Smooth muscle cell (in vitro differentiated cells): ENCODE measurements around the gene NEGR1. TPM values are rescaled to one million over a fixed set of nuclear protein-coding genes. Genes with fewer than 3 reads are reported as not detected.

Source experiments
- DNase-seq: peaks from one replicate; lab custom pipeline; 2025; ENCODE audit not compliant: unreplicated experiment; lab: John Stamatoyannopoulos, UW
- H2AFZ ChIP-seq: fragments of 200-600 bp; sonication (generic); 2 replicates; pipeline ENCODE4 v1.6.0; 2016; ENCODE audit warnings: antibody characterized with exemption, low read depth, mild to moderate bottlenecking
- H3F3A ChIP-seq: fragments of 200-600 bp; sonication (generic); 2 replicates; pipeline ENCODE4 v1.6.0; 2017; ENCODE audit warnings: antibody characterized with exemption, low read depth
- H3K27ac ChIP-seq: fragments of 200-600 bp; sonication (generic); 2 replicates; pipeline ENCODE4 v1.5.1; 2016; ENCODE audit warnings: low read depth, mild to moderate bottlenecking
- H3K27me3 ChIP-seq: fragments of 200-600 bp; sonication (generic); 2 replicates; pipeline ENCODE4 v1.6.1; 2016; ENCODE audit warnings: low read depth, mild to moderate bottlenecking
- H3K36me3 ChIP-seq: fragments of 200-600 bp; sonication (generic); 2 replicates; pipeline ENCODE4 v1.5.1; 2016; ENCODE audit warnings: low read depth
- H3K4me1 ChIP-seq: fragments of 200-600 bp; sonication (generic); 2 replicates; pipeline ENCODE4 v1.5.1; 2016; ENCODE audit warnings: low read depth
- H3K4me2 ChIP-seq: fragments of 200-600 bp; sonication (generic); 2 replicates; pipeline ENCODE4 v1.6.0; 2016; ENCODE audit warnings: mild to moderate bottlenecking
- H3K4me3 ChIP-seq: fragments of 200-600 bp; sonication (generic); 2 replicates; pipeline ENCODE4 v1.5.1; 2016; ENCODE audit warnings: mild to moderate bottlenecking
- H3K79me2 ChIP-seq: fragments of 200-600 bp; sonication (generic); 2 replicates; pipeline ENCODE4 v1.6.0; 2016; ENCODE audit warnings: low read depth, mild to moderate bottlenecking
- H3K9ac ChIP-seq: fragments of 200-600 bp; sonication (generic); 2 replicates; pipeline ENCODE4 v1.6.0; 2016; ENCODE audit warnings: low read depth
- H3K9me3 ChIP-seq: fragments of 200-600 bp; sonication (generic); replicated peaks from 2 replicates; pipeline ENCODE4 v1.5.1; 2016; ENCODE audit warnings: low read depth
- H4K20me1 ChIP-seq: fragments of 200-600 bp; sonication (generic); 2 replicates; pipeline ENCODE4 v1.6.0; 2016; ENCODE audit warnings: low read depth
- WGBS: methylation state at CpG from one replicate; pipeline ENCODE4 v1.1.7; 2016; ENCODE audit warnings: low lambda C conversion rate; 5-methylcytosine and 5-hydroxymethylcytosine counted together
- polyA plus RNA-seq: library from polyadenylated mRNA; unstranded; fragments of >200 nt; fragmentation: Nextera tagmentation; extraction: Ambion mirVana; gene quantifications from 2 replicates; pipeline ENCODE4 v1.2.1, GENCODE V29; 2016
- total RNA-seq: library from RNA; depleted of rRNA; stranded (reverse); fragments of >200 nt; gene quantifications from 2 replicates; pipeline ENCODE4 v1.2.3, GENCODE V29; 2014
- TF ChIP-seq, protein P1 (sequence below): fragments of 200-600 bp; sonication (generic); IDR thresholded peaks from 2 replicates; pipeline ENCODE4 v1.5.1; 2017; ENCODE audit warnings: borderline replicate concordance, mild to moderate bottlenecking, antibody characterized with exemption; ENCODE audit not compliant: insufficient read depth, poor library complexity, severe bottlenecking

Gene NEGR1
- total and polyA plus RNA-seq, 2 experiments from 2014 or later: 0.02 to 0.09 TPM

DNA sequence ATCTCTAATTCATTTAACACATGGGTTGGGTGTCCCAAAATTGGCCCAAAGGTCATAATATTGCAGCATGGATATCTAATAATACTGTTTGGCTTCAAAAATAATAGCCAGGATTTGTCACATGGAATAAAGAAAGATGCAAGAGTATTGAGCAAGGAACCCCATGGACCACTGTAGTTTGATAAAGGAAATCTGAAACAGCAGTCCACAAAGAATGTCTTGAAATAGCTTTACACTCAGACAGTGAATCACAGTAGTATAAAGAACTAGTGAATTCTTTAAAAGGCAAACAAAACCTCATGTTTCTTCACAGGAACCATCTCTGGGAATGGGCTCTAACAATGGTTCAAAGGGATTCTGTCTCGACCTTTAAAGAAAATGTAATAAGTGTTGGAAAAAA lies 625.4 kb downstream of the NEGR1 start:
- no peaks in the 10 kb centered on the region for H3K4me1 ChIP-seq
- H3K9me3 ChIP-seq: no peaks in the 10 kb centered on the region
- H3K79me2 ChIP-seq: no peaks in the 10 kb centered on the region
- no peak overlapping the region for H3K4me2 ChIP-seq
- DNase-seq: no peak
- no peak overlapping the region for H3K27ac ChIP-seq
- H2AFZ ChIP-seq: no peak overlapping the region
- no peaks in the 10 kb centered on the region for H4K20me1 ChIP-seq
- no peaks in the 10 kb centered on the region for H3K36me3 ChIP-seq
- TF ChIP-seq, protein P1, sequence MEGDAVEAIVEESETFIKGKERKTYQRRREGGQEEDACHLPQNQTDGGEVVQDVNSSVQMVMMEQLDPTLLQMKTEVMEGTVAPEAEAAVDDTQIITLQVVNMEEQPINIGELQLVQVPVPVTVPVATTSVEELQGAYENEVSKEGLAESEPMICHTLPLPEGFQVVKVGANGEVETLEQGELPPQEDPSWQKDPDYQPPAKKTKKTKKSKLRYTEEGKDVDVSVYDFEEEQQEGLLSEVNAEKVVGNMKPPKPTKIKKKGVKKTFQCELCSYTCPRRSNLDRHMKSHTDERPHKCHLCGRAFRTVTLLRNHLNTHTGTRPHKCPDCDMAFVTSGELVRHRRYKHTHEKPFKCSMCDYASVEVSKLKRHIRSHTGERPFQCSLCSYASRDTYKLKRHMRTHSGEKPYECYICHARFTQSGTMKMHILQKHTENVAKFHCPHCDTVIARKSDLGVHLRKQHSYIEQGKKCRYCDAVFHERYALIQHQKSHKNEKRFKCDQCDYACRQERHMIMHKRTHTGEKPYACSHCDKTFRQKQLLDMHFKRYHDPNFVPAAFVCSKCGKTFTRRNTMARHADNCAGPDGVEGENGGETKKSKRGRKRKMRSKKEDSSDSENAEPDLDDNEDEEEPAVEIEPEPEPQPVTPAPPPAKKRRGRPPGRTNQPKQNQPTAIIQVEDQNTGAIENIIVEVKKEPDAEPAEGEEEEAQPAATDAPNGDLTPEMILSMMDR: no peak
- H3F3A ChIP-seq: no peaks in the 10 kb centered on the region
- H3K9ac ChIP-seq: no peak overlapping the region
- WGBS: 92% methylated on average over 1 of the region's 1 CpG
- no peak overlapping the region for H3K4me3 ChIP-seq
- no peaks in the 10 kb centered on the region for H3K27me3 ChIP-seq

DNA sequence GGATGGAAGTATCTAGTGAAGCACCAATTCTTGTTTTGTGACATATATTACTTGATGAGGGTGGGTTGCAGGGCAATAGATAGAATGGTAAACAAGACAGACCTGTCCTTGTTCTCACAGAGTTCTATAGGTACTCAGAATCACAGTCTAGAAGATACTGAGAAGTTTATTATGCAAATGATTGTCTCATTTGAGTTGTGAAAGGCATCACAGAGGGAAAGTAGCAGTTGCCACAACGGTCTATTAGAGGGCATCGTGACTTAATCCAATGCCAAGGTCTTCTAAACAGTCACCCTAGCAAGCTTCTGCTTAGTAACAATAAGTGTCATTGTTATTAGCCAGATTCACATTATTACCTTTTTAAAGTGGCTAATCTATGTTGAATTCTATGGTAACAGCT lies 626.7 kb downstream of the NEGR1 start:
- Histone ChIP-seq H2AFZ (no peak overlapping the region), H3K9me3 (no peaks in the 10 kb centered on the region), H3K4me3 (no peak overlapping the region), H3K4me1 (no peaks in the 10 kb centered on the region), H4K20me1 (no peaks in the 10 kb centered on the region), H3K27ac (no peak overlapping the region), H3K27me3 (no peaks in the 10 kb centered on the region), H3K9ac (no peak overlapping the region), H3K79me2 (no peaks in the 10 kb centered on the region), H3K4me2 (no peak overlapping the region), H3K36me3 (no peaks in the 10 kb centered on the region), H3F3A (no peaks in the 10 kb centered on the region)
- TF ChIP-seq, protein P1: no peak
- DNase-seq: no peak
- 78% methylated on average over 2 of the region's 2 CpGs for WGBS

DNA sequence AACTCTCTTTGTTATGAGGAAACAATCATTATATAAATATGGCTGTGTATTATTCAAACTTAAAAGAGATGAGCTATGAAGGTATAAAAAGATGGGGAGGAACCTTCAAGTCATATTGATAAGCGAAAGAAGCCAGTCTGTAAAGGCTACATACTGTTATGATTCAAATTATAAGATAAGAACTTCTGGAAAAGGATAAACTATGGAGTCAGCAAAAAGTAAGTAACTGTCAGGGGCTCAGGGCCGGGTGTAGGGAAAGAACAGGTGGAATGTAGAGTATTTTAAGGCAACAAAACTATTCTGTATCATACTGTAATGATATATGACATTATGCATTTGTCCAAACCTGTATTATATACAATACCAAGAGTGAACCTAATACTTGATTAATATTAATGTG lies 628.4 kb downstream of the NEGR1 start:
- H3K4me1 ChIP-seq: no peaks in the 10 kb centered on the region

DNA sequence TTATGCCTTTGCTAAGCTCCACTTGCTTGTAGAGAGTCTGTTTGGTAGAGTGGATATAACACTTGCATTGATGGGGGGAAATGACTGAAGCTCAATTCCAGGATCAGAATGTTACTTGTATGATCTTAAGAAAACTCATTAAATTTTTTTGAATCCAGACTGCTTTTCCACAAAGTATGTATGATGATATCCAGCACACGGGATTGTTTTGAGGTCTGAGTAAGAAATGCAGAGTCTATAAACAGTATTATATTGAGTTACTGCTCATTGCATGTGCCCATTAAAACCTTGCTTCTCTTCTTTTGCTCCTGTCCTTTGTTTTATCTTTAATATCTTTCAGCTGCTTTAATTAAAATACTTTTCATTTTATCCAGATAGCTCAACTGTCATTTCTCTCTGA lies 631.1 kb downstream of the NEGR1 start:
- no peak overlapping the region for H3K27ac ChIP-seq
- TF ChIP-seq, protein P1: no peak
- no peaks in the 10 kb centered on the region for H3K9me3 ChIP-seq
- no peak overlapping the region for H2AFZ ChIP-seq
- DNase-seq: no peak
- H4K20me1 ChIP-seq: no peaks in the 10 kb centered on the region
- no peak overlapping the region for H3K9ac ChIP-seq
- H3K36me3 ChIP-seq: no peaks in the 10 kb centered on the region
- H3K4me3 ChIP-seq: no peak overlapping the region
- H3K27me3 ChIP-seq: no peaks in the 10 kb centered on the region
- no peaks in the 10 kb centered on the region for H3K4me1 ChIP-seq
- no peaks in the 10 kb centered on the region for H3F3A ChIP-seq
- WGBS: 59% methylated on average over 1 of the region's 1 CpG
- H3K4me2 ChIP-seq: no peak overlapping the region
- H3K79me2 ChIP-seq: no peaks in the 10 kb centered on the region

More for the DNA sequence above, 628.4 kb downstream of the NEGR1 start:
- TF ChIP-seq, protein P1: no peak
- no peaks in the 10 kb centered on the region for H3F3A ChIP-seq
- no peaks in the 10 kb centered on the region for H3K9me3 ChIP-seq
- H3K36me3 ChIP-seq: no peaks in the 10 kb centered on the region
- no peak overlapping the region for H3K4me3 ChIP-seq
- H3K79me2 ChIP-seq: no peaks in the 10 kb centered on the region
- H2AFZ ChIP-seq: no peak overlapping the region
- H3K27ac ChIP-seq: no peak overlapping the region
- H3K4me2 ChIP-seq: no peak overlapping the region
- no peak for DNase-seq
- no peaks in the 10 kb centered on the region for H4K20me1 ChIP-seq
- H3K27me3 ChIP-seq: no peaks in the 10 kb centered on the region
- WGBS: 85% methylated on average over 2 of the region's 2 CpGs
- no peak overlapping the region for H3K9ac ChIP-seq
